Prostate gland (tissue), 2 donors: Measurements from ENCODE around the gene NSD1. TPM values are rescaled to one million over a fixed set of nuclear protein-coding genes. Genes with fewer than 3 reads are reported as not detected.
A peak's percentile ranks its signal among the peaks of the same experiment; 100 is the strongest.

ENCODE experiments used
- DNase-seq: peaks from one replicate; pipeline ENCODE4 v3.0.0-alpha.2; 2019; ENCODE audit warnings: low spot score
- H3K27ac ChIP-seq, 2 donors: fragments of 200-600 bp; sonication (generic); 2 replicates each; pipeline ENCODE4 v1.5.1; 2017 to 2019
- H3K27me3 ChIP-seq: fragments of 200-600 bp; sonication (generic); replicated peaks from 2 replicates; pipeline ENCODE4 v1.5.1; 2019; ENCODE audit not compliant: insufficient read depth
- H3K36me3 ChIP-seq, 2 donors: fragments of 200-600 bp; sonication (generic); 1 replicate in 1 of 2; 2 replicates in 1 of 2; pipeline versions ENCODE4 v1.5.1 to v1.8.1; 2017 to 2019
- H3K4me1 ChIP-seq: fragments of 200-600 bp; sonication (generic); replicated peaks from 2 replicates; pipeline ENCODE4 v1.5.1; 2019
- H3K4me3 ChIP-seq, 2 donors: fragments of 200-600 bp; sonication (generic); 2 replicates each; pipeline ENCODE4 v1.5.1; 2017 to 2019
- H3K9me3 ChIP-seq: fragments of 200-600 bp; sonication (generic); 2 replicates; pipeline ENCODE4 v1.5.1; 2017
- CTCF ChIP-seq, 4 experiments: fragments of 200-600 bp in 2 of 4; fragments of 450-650 bp in 2 of 4; sonication (generic) in 2 of 4; IDR thresholded peaks; 1 replicate in 3 of 4; 2 replicates in 1 of 4; pipeline ENCODE4 v1.5.1; 2016 to 2019; ENCODE audit warnings: antibody characterized with exemption in 4 of 4, mild to moderate bottlenecking in 2 of 4, moderate library complexity in 2 of 4
- POLR2A ChIP-seq: fragments of 450-650 bp; IDR thresholded peaks from one replicate; pipeline ENCODE4 v1.6.1; 2016; ENCODE audit warnings: antibody characterized with exemption, mild to moderate bottlenecking
- POLR2AphosphoS5 ChIP-seq: sonication (generic); formaldehyde crosslinking; IDR thresholded peaks from one replicate; pipeline ENCODE4 v1.6.1; 2017; ENCODE audit warnings: antibody characterized with exemption
- WGBS: methylation state at CpG from one replicate; pipeline ENCODE4 v1.1.5; 2018; 5-methylcytosine and 5-hydroxymethylcytosine counted together
- intact Hi-C: fragments of 100-400 bp; cut with DNase I; formaldehyde crosslinking; loops from one replicate; pipeline ENCODE4 v1.14.2; 2022
- total RNA-seq, 2 donors: library from RNA; depleted of rRNA; stranded (reverse); fragments of >200 nt; gene quantifications; one replicate each; pipeline ENCODE4 v1.1.0, GENCODE V29; 2016

Gene NSD1, protein sequence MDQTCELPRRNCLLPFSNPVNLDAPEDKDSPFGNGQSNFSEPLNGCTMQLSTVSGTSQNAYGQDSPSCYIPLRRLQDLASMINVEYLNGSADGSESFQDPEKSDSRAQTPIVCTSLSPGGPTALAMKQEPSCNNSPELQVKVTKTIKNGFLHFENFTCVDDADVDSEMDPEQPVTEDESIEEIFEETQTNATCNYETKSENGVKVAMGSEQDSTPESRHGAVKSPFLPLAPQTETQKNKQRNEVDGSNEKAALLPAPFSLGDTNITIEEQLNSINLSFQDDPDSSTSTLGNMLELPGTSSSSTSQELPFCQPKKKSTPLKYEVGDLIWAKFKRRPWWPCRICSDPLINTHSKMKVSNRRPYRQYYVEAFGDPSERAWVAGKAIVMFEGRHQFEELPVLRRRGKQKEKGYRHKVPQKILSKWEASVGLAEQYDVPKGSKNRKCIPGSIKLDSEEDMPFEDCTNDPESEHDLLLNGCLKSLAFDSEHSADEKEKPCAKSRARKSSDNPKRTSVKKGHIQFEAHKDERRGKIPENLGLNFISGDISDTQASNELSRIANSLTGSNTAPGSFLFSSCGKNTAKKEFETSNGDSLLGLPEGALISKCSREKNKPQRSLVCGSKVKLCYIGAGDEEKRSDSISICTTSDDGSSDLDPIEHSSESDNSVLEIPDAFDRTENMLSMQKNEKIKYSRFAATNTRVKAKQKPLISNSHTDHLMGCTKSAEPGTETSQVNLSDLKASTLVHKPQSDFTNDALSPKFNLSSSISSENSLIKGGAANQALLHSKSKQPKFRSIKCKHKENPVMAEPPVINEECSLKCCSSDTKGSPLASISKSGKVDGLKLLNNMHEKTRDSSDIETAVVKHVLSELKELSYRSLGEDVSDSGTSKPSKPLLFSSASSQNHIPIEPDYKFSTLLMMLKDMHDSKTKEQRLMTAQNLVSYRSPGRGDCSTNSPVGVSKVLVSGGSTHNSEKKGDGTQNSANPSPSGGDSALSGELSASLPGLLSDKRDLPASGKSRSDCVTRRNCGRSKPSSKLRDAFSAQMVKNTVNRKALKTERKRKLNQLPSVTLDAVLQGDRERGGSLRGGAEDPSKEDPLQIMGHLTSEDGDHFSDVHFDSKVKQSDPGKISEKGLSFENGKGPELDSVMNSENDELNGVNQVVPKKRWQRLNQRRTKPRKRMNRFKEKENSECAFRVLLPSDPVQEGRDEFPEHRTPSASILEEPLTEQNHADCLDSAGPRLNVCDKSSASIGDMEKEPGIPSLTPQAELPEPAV (N-terminal part only)
- 10 to 100 TPM; 37.2 to 53.9 TPM for total RNA-seq

- under 1% methylated on average over 61 of the region's 93 CpGs for WGBS
These were observed at the start of gene NSD1 for GRCh38 chr5:177133096-177133852. Gene NSD1 (plus strand): TSS chr5:177133773. CDS start chr5:177135104, 1,331 bp downstream.

GRCh38 chr5:177084175-177084574, 49.4 kb upstream of the NSD1 start:
- DNase-seq, result no peak
- Histone ChIP-seq H3K27ac (no peak overlapping the region), H3K27me3 (no peaks in the 10 kb centered on the region), H3K36me3 (no peaks in the 10 kb centered on the region), H3K4me1 (peaks cover 5% of the 10 kb centered on the region), H3K4me3 (no peak overlapping the region), H3K9me3 (no peaks in the 10 kb centered on the region)
- 36% methylated on average over 4 of the region's 4 CpGs for WGBS
- intact Hi-C loops, result no loop called here
- no peak for TF ChIP-seq POLR2A
- no peak for TF ChIP-seq CTCF (IDR thresholded peaks at IDR 0.05)
- no peak for TF ChIP-seq POLR2AphosphoS5

More at GRCh38 chr5:177133096-177133852, at the start of gene NSD1:
- Histone ChIP-seq H3K4me3 (peak within 1 kb of the TSS; percentile 74), H3K27me3 (no peaks in the 10 kb centered on the region), H3K27ac (peak within 1 kb of the TSS; percentile 86 to 91), H3K4me1 (peaks cover 9% of the 10 kb centered on the region), H3K36me3 (no peaks in the 10 kb centered on the region), H3K9me3 (no peaks in the 10 kb centered on the region)
- peak; percentile 81 for DNase-seq
- intact Hi-C loops, result loop anchor here (5.0 kb wide), 1 partner anchor 234 kb away; no protein-coding TSS in a partner anchor
- TF ChIP-seq POLR2AphosphoS5 (peak; percentile 33), CTCF (IDR thresholded peaks at IDR 0.05) (no peak), POLR2A (peak; percentile 46)

GRCh38 chr5:177085985-177086653, 47.5 kb upstream of the NSD1 start:
- no peak overlapping the region for H3K4me3 ChIP-seq
- intact Hi-C loops, result no loop called here
- no peak for DNase-seq
- whole genome bisulfite sequencing, result 48% methylated on average over 13 of the region's 13 CpGs
- H3K36me3 ChIP-seq, result no peaks in the 10 kb centered on the region
- H3K4me1 ChIP-seq, result peaks cover 5% of the 10 kb centered on the region
- H3K9me3 ChIP-seq, result no peaks in the 10 kb centered on the region
- no peak for TF ChIP-seq CTCF (IDR thresholded peaks at IDR 0.05)
- H3K27me3 ChIP-seq, result no peaks in the 10 kb centered on the region
- H3K27ac ChIP-seq, result peak overlapping the region in 1 of 2 donors; percentile 12
